ENCODE data around the gene MAD2L1BP.

Gene MAD2L1BP

GRCh38 chr6:43608807-43609206 is 26.8 kb upstream of the MAD2L1BP start (continued):
- TF ChIP-seq TSHZ2 (CRISPR knock-in tag; IDR thresholded peaks at IDR 0.05) = no peak
- TF ChIP-seq TCF4 (CRISPR knock-in tag; IDR thresholded peaks at IDR 0.05; ENCODE audit: borderline replicate concordance) = no peak

- ATAC-seq = no peak
- no peak for TF ChIP-seq CSRNP3 (CRISPR knock-in tag; IDR thresholded peaks at IDR 0.05)
- no peak for TF ChIP-seq TCF4 (CRISPR knock-in tag; IDR thresholded peaks at IDR 0.05; ENCODE audit: borderline replicate concordance)
- TF ChIP-seq ZFP3 (CRISPR knock-in tag; IDR thresholded peaks at IDR 0.05) = no peak
- TF ChIP-seq BACH2 (CRISPR knock-in tag; IDR thresholded peaks at IDR 0.05; ENCODE audit: borderline replicate concordance) = no peak
- no peak for TF ChIP-seq GLIS3 (CRISPR knock-in tag; IDR thresholded peaks at IDR 0.05)
- TF ChIP-seq ZNF8 (CRISPR knock-in tag; IDR thresholded peaks at IDR 0.05) = no peak
- TF ChIP-seq RARB (CRISPR knock-in tag; IDR thresholded peaks at IDR 0.05) = no peak
- no peak for TF ChIP-seq PPARA (CRISPR knock-in tag; IDR thresholded peaks at IDR 0.05; ENCODE audit: borderline replicate concordance)
- no peak for TF ChIP-seq ZC3H10 (CRISPR knock-in tag; IDR thresholded peaks at IDR 0.05)
- TF ChIP-seq SNAI2 (CRISPR knock-in tag; IDR thresholded peaks at IDR 0.05) = no peak
- no peak for TF ChIP-seq OSR1 (CRISPR knock-in tag; IDR thresholded peaks at IDR 0.05)
- TF ChIP-seq ARNTL (CRISPR knock-in tag; IDR thresholded peaks at IDR 0.05; ENCODE audit: borderline replicate concordance, low read depth) = no peak
Observed at GRCh38 chr6:43609402-43609801, 26.2 kb upstream of the MAD2L1BP start.

GRCh38 chr6:43610431-43610830 is 25.2 kb upstream of the MAD2L1BP start:
- no peak for ATAC-seq
- TF ChIP-seq PATZ1 (CRISPR knock-in tag; IDR thresholded peaks at IDR 0.05; ENCODE audit: borderline replicate concordance) (no peak), ISL1 (CRISPR knock-in tag; IDR thresholded peaks at IDR 0.05) (no peak), BACH2 (CRISPR knock-in tag; IDR thresholded peaks at IDR 0.05; ENCODE audit: borderline replicate concordance) (no peak), CREB5 (CRISPR knock-in tag; IDR thresholded peaks at IDR 0.05; ENCODE audit: low read depth) (no peak), ESRRG (CRISPR knock-in tag; IDR thresholded peaks at IDR 0.05) (no peak), TOX (CRISPR knock-in tag; IDR thresholded peaks at IDR 0.05; ENCODE audit: borderline replicate concordance) (no peak), ZFP3 (CRISPR knock-in tag; IDR thresholded peaks at IDR 0.05) (no peak), ZFP30 (CRISPR knock-in tag; IDR thresholded peaks at IDR 0.05) (no peak), GLIS3 (CRISPR knock-in tag; IDR thresholded peaks at IDR 0.05) (no peak), TSHZ2 (CRISPR knock-in tag; IDR thresholded peaks at IDR 0.05) (no peak), ARNTL (CRISPR knock-in tag; IDR thresholded peaks at IDR 0.05; ENCODE audit: borderline replicate concordance, low read depth) (no peak), CSRNP3 (CRISPR knock-in tag; IDR thresholded peaks at IDR 0.05) (no peak), CSDC2 (CRISPR knock-in tag; IDR thresholded peaks at IDR 0.05) (no peak), POU6F1 (CRISPR knock-in tag; IDR thresholded peaks at IDR 0.05; ENCODE audit: borderline replicate concordance, low read depth) (no peak), PPARA (CRISPR knock-in tag; IDR thresholded peaks at IDR 0.05; ENCODE audit: borderline replicate concordance) (no peak), OSR1 (CRISPR knock-in tag; IDR thresholded peaks at IDR 0.05) (no peak), ZNF565 (CRISPR knock-in tag; conservative IDR thresholded peaks at IDR 0.05; ENCODE audit: low read depth) (no peak), ZNF70 (CRISPR knock-in tag; IDR thresholded peaks at IDR 0.05) (no peak), ZNF8 (CRISPR knock-in tag; IDR thresholded peaks at IDR 0.05) (no peak)

Data from SK-N-SH treated with all-trans-retinoic acid at 6 μM for 48 hours (cell line).